Measurements from ENCODE around the gene RBM20. TPM values are rescaled to one million over a fixed set of nuclear protein-coding genes. Genes with fewer than 3 reads are reported as not detected.

Gene RBM20
- total RNA-seq, 3 donors from 2014 or later: 0.03 TPM; not detected in 2

DNA sequence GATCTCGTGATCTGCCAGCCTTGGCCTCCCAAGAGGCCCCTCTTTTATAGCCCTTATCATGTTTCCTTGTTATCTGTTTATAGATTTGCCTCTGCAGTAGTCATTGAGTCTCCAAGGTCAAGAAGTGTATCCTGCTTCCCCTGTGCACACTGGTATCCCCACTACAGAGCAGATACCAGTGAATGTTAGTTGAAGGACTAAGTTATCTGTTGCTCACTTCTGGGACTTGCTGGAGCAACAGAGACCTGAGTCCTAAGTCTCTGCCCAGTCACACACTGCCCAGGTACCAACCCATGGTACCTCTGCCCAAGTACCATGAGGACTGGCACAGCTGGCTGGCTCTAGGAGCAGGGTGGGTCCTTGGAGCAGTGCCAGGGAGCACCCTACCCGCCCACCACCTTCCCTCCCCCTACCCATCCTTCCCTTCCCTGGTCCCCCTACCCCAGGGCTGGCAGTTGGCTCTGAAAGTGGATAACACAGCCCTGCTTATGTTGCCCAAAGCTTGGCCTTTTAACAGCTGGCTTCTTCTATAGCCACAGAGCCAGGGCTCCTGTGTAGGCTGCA, 201.1 kb downstream of the RBM20 start:
- no peak overlapping the region for H3K4me3 Mint-ChIP-seq
- no peaks in the 10 kb centered on the region for H3K9me3 Mint-ChIP-seq
- DNase-seq (no peak), ATAC-seq (no peak)
- H3K4me1 Mint-ChIP-seq (ENCODE audit: low read depth): peaks cover 62% of the 10 kb centered on the region
- H3K27me3 Mint-ChIP-seq (ENCODE audit: low read depth): no peaks in the 10 kb centered on the region
- no peaks in the 10 kb centered on the region for H3K36me3 Mint-ChIP-seq (ENCODE audit: insufficient read depth)

- DNase-seq: no peak
- H3K27me3 Mint-ChIP-seq (ENCODE audit: low read depth): no peaks in the 10 kb centered on the region
- H3K36me3 Mint-ChIP-seq (ENCODE audit: insufficient read depth): no peaks in the 10 kb centered on the region
- ATAC-seq: no peak
- peaks cover 69% of the 10 kb centered on the region for H3K4me1 Mint-ChIP-seq (ENCODE audit: low read depth)
- H3K9me3 Mint-ChIP-seq: no peaks in the 10 kb centered on the region
- H3K4me3 Mint-ChIP-seq: no peak overlapping the region
Measured at GRCh38 chr10:110845756-110846620, 201.9 kb downstream of the RBM20 start.

GRCh38 chr10:110847374-110847773, 203.2 kb downstream of the RBM20 start:
- Mint-ChIP-seq H3K9me3 (no peaks in the 10 kb centered on the region), H3K27me3 (ENCODE audit: low read depth) (no peaks in the 10 kb centered on the region), H3K36me3 (ENCODE audit: insufficient read depth) (no peaks in the 10 kb centered on the region), H3K4me1 (ENCODE audit: low read depth) (peaks cover 69% of the 10 kb centered on the region), H3K4me3 (no peak overlapping the region)
- ATAC-seq (no peak), DNase-seq (no peak)

GRCh38 chr10:110848106-110848505, 204.0 kb downstream of the RBM20 start:
- H3K27me3 Mint-ChIP-seq (ENCODE audit: low read depth): no peaks in the 10 kb centered on the region
- H3K4me3 Mint-ChIP-seq: no peak overlapping the region
- no peaks in the 10 kb centered on the region for H3K36me3 Mint-ChIP-seq (ENCODE audit: insufficient read depth)
- H3K9me3 Mint-ChIP-seq: no peaks in the 10 kb centered on the region
- no peak for DNase-seq
- H3K4me1 Mint-ChIP-seq (ENCODE audit: low read depth): peaks cover 69% of the 10 kb centered on the region
- ATAC-seq: no peak

DNA sequence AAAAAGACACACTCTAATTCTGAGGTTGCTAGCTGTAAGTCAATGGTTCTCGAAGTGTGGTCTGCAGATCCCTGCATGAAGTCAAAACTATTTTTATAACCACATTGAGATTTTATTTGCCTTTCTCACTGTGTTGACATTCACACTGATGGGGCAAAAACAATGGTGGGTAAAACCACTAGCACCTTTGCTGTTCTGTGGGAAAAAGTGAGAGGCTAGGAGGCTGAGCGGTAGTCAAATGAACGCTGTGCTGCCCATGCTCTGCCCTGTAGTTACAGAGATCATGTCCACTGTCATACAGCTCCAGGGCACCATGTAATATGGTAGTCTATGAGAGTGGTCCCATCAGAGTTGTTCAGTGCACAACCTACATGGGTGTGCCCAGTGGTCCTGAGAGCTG, 206.0 kb downstream of the RBM20 start:
- no peaks in the 10 kb centered on the region for H3K36me3 Mint-ChIP-seq (ENCODE audit: insufficient read depth)
- DNase-seq: no peak
- H3K9me3 Mint-ChIP-seq: no peaks in the 10 kb centered on the region
- H3K4me1 Mint-ChIP-seq (ENCODE audit: low read depth): peaks cover 69% of the 10 kb centered on the region
- no peaks in the 10 kb centered on the region for H3K27me3 Mint-ChIP-seq (ENCODE audit: low read depth)
- H3K4me3 Mint-ChIP-seq: no peak overlapping the region
- ATAC-seq: no peak

GRCh38 chr10:110851020-110851612, 207.0 kb downstream of the RBM20 start:
- ATAC-seq: peak in 1 of 2 donors; percentile 72

DNA sequence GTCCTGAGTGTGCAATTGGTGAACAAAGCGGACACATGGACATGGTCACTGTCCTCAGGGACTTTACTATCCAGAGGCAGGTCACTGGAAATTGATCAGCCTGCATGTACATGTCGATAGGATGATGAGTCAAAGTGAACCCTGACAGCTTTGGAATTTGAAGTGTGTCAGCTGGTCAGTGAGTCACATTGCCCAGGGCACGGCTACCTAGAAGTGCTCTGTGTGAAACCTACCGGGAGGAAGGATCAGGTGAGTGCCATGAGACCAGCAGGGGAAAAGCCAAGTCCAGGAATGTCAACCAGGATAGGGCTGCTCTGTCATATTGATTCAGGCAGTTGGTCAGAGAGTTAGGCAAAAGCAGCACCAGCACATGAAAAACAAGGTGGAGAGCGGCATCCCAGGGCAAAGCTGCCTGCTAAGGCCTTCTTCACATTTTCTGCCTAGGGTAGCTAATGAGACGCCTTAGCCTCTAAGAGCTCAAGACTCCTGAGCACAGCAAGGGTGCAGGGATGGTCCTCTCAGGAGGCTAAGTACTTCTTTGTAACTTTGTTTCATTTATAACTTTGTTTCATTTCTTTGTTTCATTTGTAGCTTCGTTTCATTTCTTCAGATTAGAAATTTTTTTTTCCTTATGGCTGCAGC, 208.2 kb downstream of the RBM20 start:
- H3K4me1 Mint-ChIP-seq (ENCODE audit: low read depth): peaks cover 74% of the 10 kb centered on the region
- no peaks in the 10 kb centered on the region for H3K9me3 Mint-ChIP-seq
- H3K27me3 Mint-ChIP-seq (ENCODE audit: low read depth): no peaks in the 10 kb centered on the region
- DNase-seq (no peak), ATAC-seq (peak; percentile 59 to 63)
- peak overlapping the region; percentile 74 for H3K4me3 Mint-ChIP-seq
- no peaks in the 10 kb centered on the region for H3K36me3 Mint-ChIP-seq (ENCODE audit: insufficient read depth)

More at GRCh38 chr10:110851020-110851612, 207.0 kb downstream of the RBM20 start:
- Mint-ChIP-seq H3K4me1 (ENCODE audit: low read depth) (peaks cover 73% of the 10 kb centered on the region), H3K36me3 (ENCODE audit: insufficient read depth) (no peaks in the 10 kb centered on the region), H3K9me3 (no peaks in the 10 kb centered on the region), H3K27me3 (ENCODE audit: low read depth) (no peaks in the 10 kb centered on the region), H3K4me3 (peak overlapping the region; percentile 2)
- peak; percentile 32 for DNase-seq

GRCh38 chr10:110852947-110853346, 208.8 kb downstream of the RBM20 start:
- peak overlapping the region; percentile 74 for H3K4me3 Mint-ChIP-seq
- ATAC-seq (no peak), DNase-seq (no peak)
- H3K9me3 Mint-ChIP-seq: no peaks in the 10 kb centered on the region
- H3K27me3 Mint-ChIP-seq (ENCODE audit: low read depth): no peaks in the 10 kb centered on the region
- peaks cover 78% of the 10 kb centered on the region for H3K4me1 Mint-ChIP-seq (ENCODE audit: low read depth)
- no peaks in the 10 kb centered on the region for H3K36me3 Mint-ChIP-seq (ENCODE audit: insufficient read depth)

GRCh38 chr10:110853921-110854605, 209.9 kb downstream of the RBM20 start:
- H3K4me3 Mint-ChIP-seq: no peak overlapping the region
- H3K36me3 Mint-ChIP-seq (ENCODE audit: insufficient read depth): no peaks in the 10 kb centered on the region
- H3K4me1 Mint-ChIP-seq (ENCODE audit: low read depth): peaks cover 82% of the 10 kb centered on the region
- no peak for ATAC-seq
- H3K27me3 Mint-ChIP-seq (ENCODE audit: low read depth): no peaks in the 10 kb centered on the region
- H3K9me3 Mint-ChIP-seq: no peaks in the 10 kb centered on the region
- DNase-seq: no peak

GRCh38 chr10:110857265-110858171, 213.4 kb downstream of the RBM20 start:
- H3K4me1 Mint-ChIP-seq (ENCODE audit: low read depth): peaks cover 88% of the 10 kb centered on the region
- ATAC-seq (peak; percentile 31 to 49), DNase-seq (no peak)
- no peaks in the 10 kb centered on the region for H3K27me3 Mint-ChIP-seq (ENCODE audit: low read depth)
- H3K9me3 Mint-ChIP-seq: no peaks in the 10 kb centered on the region
- H3K4me3 Mint-ChIP-seq: no peak overlapping the region
- no peaks in the 10 kb centered on the region for H3K36me3 Mint-ChIP-seq (ENCODE audit: insufficient read depth)

- Mint-ChIP-seq H3K27me3 (ENCODE audit: low read depth) (no peaks in the 10 kb centered on the region), H3K4me3 (no peak overlapping the region), H3K9me3 (no peaks in the 10 kb centered on the region), H3K36me3 (ENCODE audit: insufficient read depth) (no peaks in the 10 kb centered on the region), H3K4me1 (ENCODE audit: low read depth) (peaks cover 88% of the 10 kb centered on the region)
- no peak for DNase-seq
- ATAC-seq: no peak
Measured at GRCh38 chr10:110858297-110858934, 214.3 kb downstream of the RBM20 start.

DNA sequence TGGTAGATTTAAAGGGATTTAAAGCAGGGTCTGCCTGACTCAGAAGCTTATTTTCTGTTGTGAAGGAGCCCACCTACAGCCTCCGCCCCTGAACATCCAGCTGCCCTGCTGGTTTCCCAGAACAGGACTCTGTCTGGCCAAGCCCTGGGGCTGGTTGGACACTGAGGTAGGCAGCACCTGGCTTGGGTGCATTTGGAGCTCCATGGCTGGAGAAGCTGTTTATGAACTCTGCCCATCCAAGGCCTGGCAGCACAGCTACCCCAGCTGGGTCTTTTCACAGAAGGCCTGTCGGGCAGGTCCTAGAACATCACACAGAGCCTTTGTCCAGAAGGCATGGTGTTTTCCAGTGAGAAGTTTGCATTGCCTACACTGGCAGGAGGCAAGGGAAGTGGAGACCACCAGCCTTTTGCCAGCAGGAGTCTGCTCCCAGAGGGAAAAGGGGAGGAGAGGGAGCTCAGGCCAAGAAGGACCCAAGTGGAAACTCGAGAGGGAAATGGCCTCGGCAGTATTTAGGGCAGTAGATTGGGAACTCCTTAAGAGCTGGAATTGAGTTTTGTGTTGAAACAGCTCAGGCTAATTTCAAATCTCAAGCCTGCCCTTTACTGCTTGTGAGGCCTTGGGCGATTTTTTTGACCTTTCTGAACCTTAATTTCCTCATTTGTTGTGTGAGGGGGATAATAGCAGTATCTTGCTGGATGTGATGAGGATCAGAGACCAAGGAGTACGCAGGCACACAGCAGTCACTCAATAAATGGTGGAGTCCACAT, 215.3 kb downstream of the RBM20 start:
- H3K36me3 Mint-ChIP-seq (ENCODE audit: insufficient read depth): no peaks in the 10 kb centered on the region
- no peak for DNase-seq
- H3K27me3 Mint-ChIP-seq (ENCODE audit: low read depth): no peaks in the 10 kb centered on the region
- peaks cover 88% of the 10 kb centered on the region for H3K4me1 Mint-ChIP-seq (ENCODE audit: low read depth)
- no peaks in the 10 kb centered on the region for H3K9me3 Mint-ChIP-seq
- H3K4me3 Mint-ChIP-seq: peak overlapping the region; percentile 8
- no peak for ATAC-seq

All from activated T-cell treated with anti-CD3 and anti-CD28 coated beads, Interleukin-2, amount 50 U/mL, for 4 hours (primary cell).